ENCODE data around the gene SYT7.
"Not testable (repeated sequence)": the region's sequence is repeated elsewhere in the genome, so short reads cannot be mapped to it uniquely, and the experiment has no call there.

The SYT7 gene

DNA sequence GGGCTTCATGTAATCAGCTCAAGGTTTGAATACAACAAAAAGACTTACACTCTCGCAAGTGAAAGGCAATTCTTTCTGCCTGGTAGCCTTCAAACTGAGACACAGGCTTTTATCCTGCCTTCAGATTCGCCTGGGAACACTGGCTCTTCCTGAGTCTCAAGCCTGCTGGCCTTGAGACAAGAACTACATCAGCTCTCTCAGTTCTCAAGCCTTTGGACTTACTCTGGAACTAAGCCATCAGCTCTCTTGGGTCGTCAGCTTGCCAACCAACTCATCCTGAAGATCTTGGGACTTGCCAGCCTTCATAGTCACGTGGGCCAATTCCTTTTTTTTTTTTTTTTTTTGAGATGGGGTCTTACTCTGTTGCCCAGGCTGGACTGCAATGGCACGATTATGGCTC lies 108.0 kb downstream of the SYT7 start:
- DNase-seq, result no peak

DNA sequence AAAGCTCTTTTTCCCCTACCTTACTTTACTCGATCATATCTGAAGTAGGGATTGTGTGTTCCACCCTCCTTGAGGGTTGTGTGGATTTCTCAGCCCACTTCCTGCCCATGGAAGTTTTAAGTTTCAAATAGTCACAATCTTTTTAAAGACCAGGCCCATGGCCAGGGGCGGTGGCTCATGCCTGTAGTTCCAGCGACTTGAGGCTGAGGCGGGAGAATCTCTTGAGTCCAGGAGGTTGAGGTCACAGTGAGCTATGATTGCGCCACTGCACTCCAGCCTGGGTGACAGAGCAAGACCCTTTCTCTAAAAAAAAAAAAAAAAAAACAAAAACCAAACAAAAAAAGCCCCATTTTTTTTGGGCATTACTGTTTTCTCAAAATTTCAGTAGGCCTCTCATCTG lies 108.6 kb downstream of the SYT7 start:
- no peak for DNase-seq

DNA sequence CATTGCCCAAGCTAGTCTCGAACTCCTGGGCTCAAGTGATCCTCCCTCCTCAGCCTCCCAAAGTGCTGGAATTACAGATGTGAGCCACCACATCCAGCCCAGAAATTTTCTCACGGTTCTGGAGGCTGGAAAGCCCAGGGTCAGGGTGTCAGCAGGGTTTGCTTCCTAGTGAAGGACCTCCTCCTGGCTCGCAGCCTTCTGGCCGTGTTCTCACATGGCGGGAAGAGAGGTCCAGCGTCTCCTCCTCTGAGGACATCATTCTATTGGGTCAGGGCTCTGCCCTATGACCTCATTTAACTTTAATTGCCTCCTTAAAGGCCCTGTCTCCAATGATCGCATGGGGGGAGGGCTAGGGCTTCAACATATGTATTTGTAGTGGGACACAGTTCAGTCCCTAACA lies 112.9 kb downstream of the SYT7 start:
- no peak for DNase-seq

DNA sequence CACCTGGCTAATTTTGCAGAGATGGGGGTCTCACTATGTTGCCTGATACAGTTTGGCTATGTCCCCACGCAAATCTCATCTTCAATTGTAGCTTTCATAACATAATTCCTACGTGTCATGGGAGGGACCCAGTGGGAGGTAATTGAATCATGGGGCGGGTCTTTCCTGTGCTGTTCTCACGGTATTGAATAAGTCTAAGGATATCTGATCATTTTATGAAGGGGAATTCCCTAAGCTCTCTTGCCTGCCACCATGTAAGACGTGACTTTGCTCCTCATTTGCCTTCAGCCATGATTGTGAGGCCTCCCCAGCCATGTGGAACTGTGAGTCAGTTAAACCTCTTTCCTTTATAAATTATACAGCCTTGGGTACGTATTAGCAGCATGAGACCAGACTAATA lies 113.3 kb downstream of the SYT7 start:
- DNase-seq, result not testable (repeated sequence)

Measured in NCI-H2081 (cell line).